Renal cortical epithelial cell (primary cell): ENCODE results near the gene CAV2. TPM values are rescaled to one million over a fixed set of nuclear protein-coding genes. Genes with fewer than 3 reads are reported as not detected.

ENCODE experiments used
- DNase-seq: peaks from one replicate; pipeline ENCODE4 v3.0.0-alpha.2; 2011; ENCODE audit warnings: low read depth
- total RNA-seq: library from RNA; depleted of rRNA; stranded (reverse); fragments of >200 nt; gene quantifications from 2 replicates; pipeline ENCODE4 v1.2.3, GENCODE V29; 2014

CAV2 gene
- total RNA-seq, 1 donor from 2014 or later: 223 TPM

DNA sequence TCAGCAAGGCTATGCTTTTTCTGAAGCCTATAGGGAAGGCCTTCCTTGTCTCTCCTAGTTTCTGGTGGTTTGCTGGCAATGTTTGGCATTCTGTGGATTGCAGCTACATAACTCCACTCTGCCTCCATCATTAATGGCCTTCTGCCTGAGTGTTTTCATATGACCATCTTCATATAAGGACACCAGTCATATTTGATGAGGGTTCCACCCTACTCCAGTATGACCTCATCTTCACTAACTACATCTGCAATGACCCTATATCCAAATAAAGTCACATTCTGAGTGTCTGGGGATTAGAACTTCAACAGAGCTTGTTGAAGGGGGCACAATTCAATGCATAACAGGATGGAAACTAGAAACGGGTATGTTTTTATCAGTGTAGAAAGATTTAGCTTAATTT is 47.4 kb downstream of the CAV2 start:
- no peak for DNase-seq

GRCh38 chr7:116547347-116547746 is 47.8 kb downstream of the CAV2 start:
- peak; percentile 41 for DNase-seq

DNA sequence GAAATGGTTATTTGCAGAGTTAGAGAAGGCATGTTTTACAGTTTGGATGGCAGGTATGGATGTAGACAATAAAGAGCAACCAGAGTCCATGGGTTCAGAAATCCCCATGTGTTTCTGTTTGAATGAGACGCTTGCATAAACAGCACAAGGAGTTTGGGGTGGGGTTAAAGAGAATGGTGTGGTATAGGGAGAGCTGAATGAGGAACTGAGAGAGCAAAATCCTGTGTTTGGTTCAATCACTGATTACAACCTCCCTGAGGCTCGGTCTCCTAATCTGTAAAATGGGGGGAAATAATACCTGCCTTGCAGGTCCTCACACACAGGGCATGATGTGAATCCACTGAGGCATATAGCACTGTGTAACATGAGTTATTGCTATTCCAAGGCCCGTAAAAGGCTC is 49.0 kb downstream of the CAV2 start:
- DNase-seq: no peak

DNA sequence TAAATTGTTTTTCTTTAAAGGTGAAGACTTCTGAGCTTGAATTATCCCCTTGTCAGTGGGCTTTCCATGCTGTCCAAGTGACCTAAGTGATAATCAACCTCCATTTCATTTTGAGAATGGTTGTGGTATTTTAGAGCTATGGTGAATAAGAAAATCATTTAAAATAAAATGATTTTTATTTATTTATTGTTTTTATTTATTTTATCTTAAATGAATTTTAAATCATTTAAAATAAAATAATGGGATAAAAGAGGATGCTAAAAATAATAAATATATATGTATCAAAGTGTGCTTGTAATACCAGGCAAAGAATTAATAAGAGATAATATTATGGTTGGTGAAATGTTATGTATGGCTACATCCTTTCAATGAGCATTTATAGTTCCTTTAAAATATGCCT is 49.8 kb downstream of the CAV2 start:
- no peak for DNase-seq

- no peak for DNase-seq
These were observed 52.2 kb downstream of the CAV2 start for GRCh38 chr7:116551692-116552091.

- peak; percentile 46 for DNase-seq
These were observed 53.1 kb downstream of the CAV2 start for GRCh38 chr7:116552602-116553001.

DNA sequence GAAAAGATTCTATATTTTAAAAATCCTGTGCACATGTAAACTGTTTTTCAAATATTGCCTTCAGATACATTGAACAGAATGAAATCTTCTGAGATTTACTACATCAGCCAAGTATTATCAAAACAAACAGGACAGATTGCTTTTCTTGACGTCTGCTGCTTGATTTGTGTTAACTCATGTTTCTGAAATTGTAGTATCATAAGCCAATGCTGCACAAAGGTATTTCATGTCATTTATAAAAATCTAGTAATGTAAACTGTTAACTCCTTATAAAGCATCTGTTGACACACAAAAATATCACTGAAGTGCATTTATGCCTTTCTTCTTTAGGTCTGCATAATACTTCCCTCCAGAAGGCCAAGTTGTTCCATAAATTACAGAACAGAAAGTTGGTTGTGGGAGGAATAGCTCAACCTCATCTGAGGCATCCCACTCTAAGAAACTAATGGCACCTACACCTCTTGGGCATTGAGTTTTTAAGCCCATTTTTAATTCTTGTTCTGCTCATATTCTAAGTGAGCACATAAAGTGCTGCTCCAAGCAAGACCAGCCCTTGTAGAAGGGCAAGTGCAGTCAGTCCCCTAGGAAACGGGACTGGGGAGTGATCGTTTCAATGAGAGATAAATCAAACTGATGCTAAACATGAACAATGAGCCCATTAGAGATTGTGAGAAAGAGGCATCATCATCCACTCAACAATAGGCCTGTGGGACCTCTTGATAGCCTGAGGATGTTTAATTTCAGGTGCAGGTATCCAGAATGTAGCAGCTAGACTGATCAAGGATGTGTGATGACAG is 53.8 kb downstream of the CAV2 start:
- DNase-seq: no peak

DNA sequence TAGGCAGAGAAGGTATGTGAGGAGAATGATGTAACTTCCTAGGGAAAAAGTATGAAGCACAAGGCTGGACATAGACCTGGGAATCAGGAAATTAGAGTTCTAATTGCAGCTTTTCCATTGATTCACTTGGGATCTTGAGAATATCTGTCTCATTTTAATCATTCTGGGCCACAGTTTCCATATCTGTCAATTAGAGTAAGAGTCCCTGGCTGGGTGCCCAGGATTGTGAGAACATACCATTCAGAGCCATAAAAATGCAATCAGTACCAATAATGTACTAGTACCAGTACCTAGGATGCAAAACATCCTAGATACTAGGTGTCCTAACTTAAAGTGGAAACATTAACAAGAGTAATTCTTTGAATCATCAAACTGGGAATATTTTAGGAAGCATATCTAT is 54.9 kb downstream of the CAV2 start:
- no peak for DNase-seq

DNA sequence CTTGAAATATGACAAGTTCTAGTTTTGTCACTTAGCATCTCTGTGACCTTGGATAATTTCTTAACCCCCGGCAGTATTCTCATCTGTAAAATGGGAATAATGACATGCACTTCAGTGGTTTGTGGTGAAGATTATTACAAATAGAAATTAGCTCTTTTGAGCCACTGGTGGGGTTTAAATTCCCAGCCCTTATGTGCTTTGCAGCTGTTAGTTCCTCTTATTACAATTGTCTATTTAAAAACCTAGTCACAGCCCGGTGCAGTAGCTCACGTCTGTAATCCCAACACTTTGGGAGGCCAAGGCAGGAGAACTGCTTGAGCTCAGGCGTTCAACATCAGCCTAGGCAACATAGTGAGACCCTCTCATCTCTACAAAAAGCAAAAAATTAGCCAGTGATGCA is 55.4 kb downstream of the CAV2 start:
- no peak for DNase-seq

GRCh38 chr7:116557066-116557585 is 57.6 kb downstream of the CAV2 start:
- DNase-seq: no peak

GRCh38 chr7:116557901-116558300 is 58.4 kb downstream of the CAV2 start:
- DNase-seq: no peak

Other genes starting within 250 kb of the CAV2 start
- gene CAV1, start 25.3 kb downstream of the CAV2 start, total RNA-seq: 217 and 552 TPM in 2 replicates
- gene MET, start 172.5 kb downstream of the CAV2 start, total RNA-seq: 217 and 255 TPM in 2 replicates